ENCODE data around the gene WDR35. TPM values are rescaled to one million over a fixed set of nuclear protein-coding genes. Genes with fewer than 3 reads are reported as not detected.

Gene WDR35
- total RNA-seq, 1 experiment from 2014 or later = 16.7 TPM

- WGBS (ENCODE audit: extremely low coverage, insufficient read length, low lambda C conversion rate) = no CpG with 5 or more reads among the region's 2 CpGs
- H3K79me1 ChIP-seq (ENCODE audit: insufficient read depth, low read depth, low read length, poor library complexity, severe bottlenecking) = no peaks in the 10 kb centered on the region
- H3K27me3 ChIP-seq (ENCODE audit: insufficient read depth, low read length) = no peaks in the 10 kb centered on the region
- H3K9ac ChIP-seq (ENCODE audit: extremely low read depth, insufficient read length, low read length) = no peak overlapping the region
- H2BK120ac ChIP-seq (ENCODE audit: low read depth, low read length, poor library complexity, severe bottlenecking) = no peak overlapping the region
- H3K4ac ChIP-seq (ENCODE audit: low read depth, low read length) = no peak overlapping the region
- no peak overlapping the region for H4K91ac ChIP-seq (ENCODE audit: insufficient read length, low read depth, low read length)
- H2BK5ac ChIP-seq (ENCODE audit: insufficient read length, low read length) = no peak overlapping the region
- no peak overlapping the region for H4K5ac ChIP-seq (ENCODE audit: insufficient read length, low read depth, low read length)
- Mint-ChIP-seq H3K27me3 (ENCODE audit: low read depth) (peaks cover 14% of the 10 kb centered on the region), H3K27ac (peak overlapping the region in 1 of 3 experiments; percentile 27; a peak in 1 of 7 replicates), H3K4me1 (peaks cover 0 to 5% of the 10 kb centered on the region in 2 experiments; a peak in 2 of 4 replicates), H3K36me3 (ENCODE audit: insufficient read depth in 1 of 3, low read depth in 3 of 3) (no peaks in the 10 kb centered on the region), H3K4me3 (no peak overlapping the region), H3K9me3 (no peaks in the 10 kb centered on the region)
- no peak overlapping the region for H4K8ac ChIP-seq (replicated peaks; ENCODE audit: insufficient read length, low read depth, low read length)
- H3K79me2 ChIP-seq (ENCODE audit: insufficient read depth, low read length) = no peaks in the 10 kb centered on the region
- no peak overlapping the region for H2AK5ac ChIP-seq (ENCODE audit: insufficient read length, low read length)
- no peak overlapping the region for H3K18ac ChIP-seq (ENCODE audit: insufficient read length, low read depth, low read length)
- no peak overlapping the region for H3K27ac ChIP-seq (ENCODE audit: insufficient read length, low read depth, low read length)
- H3K4me2 ChIP-seq (ENCODE audit: insufficient read depth, insufficient read length, low read length) = no peak overlapping the region
- H2BK20ac ChIP-seq (ENCODE audit: low read depth, low read length, poor library complexity, severe bottlenecking) = no peak overlapping the region
- H2BK12ac ChIP-seq (ENCODE audit: insufficient read length, low read depth, low read length) = no peak overlapping the region
- no peaks in the 10 kb centered on the region for H3K9me3 ChIP-seq (ENCODE audit: control insufficient read depth, low read depth, low read length)
- H2BK15ac ChIP-seq (ENCODE audit: low read depth, low read length) = no peak overlapping the region
- H3K23me2 ChIP-seq (ENCODE audit: insufficient read length, low read depth, low read length, poor library complexity, severe bottlenecking) = no peaks in the 10 kb centered on the region
- TF ChIP-seq CTCF (conservative IDR thresholded peaks at IDR 0.05) = no peak
- peaks cover 2% of the 10 kb centered on the region for H4K20me1 ChIP-seq (ENCODE audit: control insufficient read depth, insufficient read depth, insufficient read length)
- no peaks in the 10 kb centered on the region for H3K4me1 ChIP-seq (ENCODE audit: insufficient read depth, low read length)
- no peak for DNase-seq
- H2AFZ ChIP-seq (ENCODE audit: low read length) = no peak overlapping the region
- H3K14ac ChIP-seq (ENCODE audit: insufficient read depth, low read length) = no peak overlapping the region
- no peak overlapping the region for H3K56ac ChIP-seq (ENCODE audit: insufficient read length, low read depth, low read length)
- no peak overlapping the region for H3T11ph ChIP-seq (ENCODE audit: low read length)
- no peak overlapping the region for H3K23ac ChIP-seq (ENCODE audit: insufficient read length, low read depth, low read length)
Observed at GRCh38 chr2:19883486-19883885, 106.4 kb downstream of the WDR35 start.

Measured in H9 (cell line).